HepG2 (cell line): ENCODE measurements around the gene SH2B2. TPM values are rescaled to one million over a fixed set of nuclear protein-coding genes. Genes with fewer than 3 reads are reported as not detected.

Experiments
- ATAD3A ChIP-seq: sonication (generic); formaldehyde crosslinking; IDR thresholded peaks from 2 replicates; pipeline ENCODE4 v1.4.0; 2020; ENCODE audit warnings: missing genetic modification reagents
- ATF7 ChIP-seq, 2 experiments: fragments of 450-650 bp in 1 of 2; sonication (generic) in 1 of 2; formaldehyde crosslinking in 1 of 2; IDR thresholded peaks; 2 replicates each; pipeline versions ENCODE4 v1.4.0 to v1.6.1; 2016 to 2020; ENCODE audit warnings: antibody characterized with exemption in 1 of 2, mild to moderate bottlenecking in 1 of 2, missing genetic modification reagents in 1 of 2
- CHCHD3 ChIP-seq: sonication (generic); formaldehyde crosslinking; IDR thresholded peaks from 2 replicates; pipeline ENCODE4 v1.8.0; 2022; ENCODE audit warnings: mild to moderate bottlenecking, missing genetic modification reagents, moderate library complexity
- FIP1L1 ChIP-seq: fragments of 200-400 bp; formaldehyde crosslinking; IDR thresholded peaks from 2 replicates; pipeline ENCODE4 v1.6.1; 2018; ENCODE audit warnings: low read depth, mild to moderate bottlenecking, low read length, moderate library complexity, borderline replicate concordance; ENCODE audit not compliant: insufficient read depth
- GATAD1 ChIP-seq: IDR thresholded peaks from 2 replicates; pipeline ENCODE4 v1.6.1; 2016; ENCODE audit warnings: missing genetic modification reagents, missing compliant biosample characterization
- HHEX ChIP-seq: IDR thresholded peaks from 2 replicates; pipeline ENCODE4 v1.6.1; 2016; ENCODE audit warnings: control low read depth
- KDM2A ChIP-seq: sonication (generic); formaldehyde crosslinking; IDR thresholded peaks from 2 replicates; pipeline ENCODE4 v1.4.0; 2020; ENCODE audit warnings: low read depth, missing genetic modification reagents, borderline replicate concordance
- KLF12 ChIP-seq: sonication (generic); formaldehyde crosslinking; IDR thresholded peaks from 2 replicates; pipeline ENCODE4 v1.4.0; 2020; ENCODE audit warnings: missing genetic modification reagents, borderline replicate concordance
- MIER2 ChIP-seq: IDR thresholded peaks from 2 replicates; pipeline ENCODE4 v1.6.1; 2016; ENCODE audit warnings: missing biosample characterization, missing genetic modification reagents
- RCOR2 ChIP-seq: IDR thresholded peaks from 2 replicates; pipeline ENCODE4 v1.6.1; 2016; ENCODE audit warnings: missing biosample characterization, missing genetic modification reagents
- SP4 ChIP-seq: sonication (generic); formaldehyde crosslinking; IDR thresholded peaks from 2 replicates; pipeline ENCODE4 v1.8.1; 2023; ENCODE audit warnings: mild to moderate bottlenecking, missing genetic modification reagents
- XRCC5 ChIP-seq: fragments of 200-400 bp; formaldehyde crosslinking; optimal IDR thresholded peaks from 2 replicates; pipeline ENCODE3; 2017; ENCODE audit warnings: mild to moderate bottlenecking, low read length
- YEATS4 ChIP-seq: sonication (generic); formaldehyde crosslinking; IDR thresholded peaks from 2 replicates; pipeline ENCODE4 v1.4.0; 2020; ENCODE audit warnings: missing genetic modification reagents, borderline replicate concordance
- ZKSCAN1 ChIP-seq: fragments of 150-350 bp; IDR thresholded peaks from 2 replicates; pipeline ENCODE4 v1.6.1; 2014; ENCODE audit warnings: low read length
- ZMAT3 ChIP-seq: sonication (generic); formaldehyde crosslinking; conservative IDR thresholded peaks from 2 replicates; pipeline ENCODE4 v1.7.0; 2021; ENCODE audit warnings: missing genetic modification reagents
- ZNF652 ChIP-seq: IDR thresholded peaks from 2 replicates; pipeline ENCODE4 v1.6.1; 2016; ENCODE audit warnings: low read depth, borderline replicate concordance
- ZNF737 ChIP-seq: sonication (generic); formaldehyde crosslinking; IDR thresholded peaks from 2 replicates; pipeline ENCODE4 v1.5.0; 2020; ENCODE audit warnings: missing genetic modification reagents, mild to moderate bottlenecking, borderline replicate concordance
- polyA plus RNA-seq, 8 experiments: library from polyadenylated mRNA; depleted of rRNA in 3 of 8; stranded (reverse) in 7 of 8; unstranded in 1 of 8; fragments of >200 nt; fragmentation: Illumina TruSeq in 4 of 8; extraction: Trizol in 4 of 8; gene quantifications; 2 replicates each; pipeline versions ENCODE4 v1.2.1 to v1.2.3, GENCODE V29; 2011 to 2016; ENCODE audit warnings: low read depth in 4 of 8, missing spikeins in 1 of 8, mixed read lengths in 1 of 8; ENCODE audit not compliant: insufficient read depth in 1 of 8
- total RNA-seq, 5 experiments: library from RNA; depleted of rRNA; stranded (reverse); fragments of >200 nt; fragmentation: Illumina TruSeq; extraction: Trizol; gene quantifications; 2 replicates each; pipeline ENCODE4 v1.2.3, GENCODE V29; 2016; ENCODE audit warnings: low read depth in 1 of 5
- TF ChIP-seq, protein P1 (sequence below): sonication (generic); formaldehyde crosslinking; IDR thresholded peaks from 2 replicates; pipeline ENCODE4 v1.4.0; 2020; ENCODE audit warnings: missing genetic modification reagents, borderline replicate concordance
- TF ChIP-seq, protein P2 (sequence below): sonication (generic); formaldehyde crosslinking; IDR thresholded peaks from 2 replicates; pipeline ENCODE4 v1.8.0; 2022; ENCODE audit warnings: missing genetic modification reagents, low read depth, mild to moderate bottlenecking, borderline replicate concordance
- TF ChIP-seq, protein P3 (sequence below): sonication (generic); formaldehyde crosslinking; IDR thresholded peaks from 2 replicates; pipeline ENCODE4 v1.5.0; 2020; ENCODE audit warnings: missing genetic modification reagents
- TF ChIP-seq, protein P4 (sequence below): IDR thresholded peaks from 2 replicates; pipeline ENCODE4 v1.6.1; 2016; ENCODE audit warnings: low read depth, control low read depth

Gene SH2B2
- total and polyA plus RNA-seq, 2 of the 13 experiments (the other 11 are each of a cell fraction or from before 2014, with no cell fraction given), result 0.46 to 1.3 TPM

DNA sequence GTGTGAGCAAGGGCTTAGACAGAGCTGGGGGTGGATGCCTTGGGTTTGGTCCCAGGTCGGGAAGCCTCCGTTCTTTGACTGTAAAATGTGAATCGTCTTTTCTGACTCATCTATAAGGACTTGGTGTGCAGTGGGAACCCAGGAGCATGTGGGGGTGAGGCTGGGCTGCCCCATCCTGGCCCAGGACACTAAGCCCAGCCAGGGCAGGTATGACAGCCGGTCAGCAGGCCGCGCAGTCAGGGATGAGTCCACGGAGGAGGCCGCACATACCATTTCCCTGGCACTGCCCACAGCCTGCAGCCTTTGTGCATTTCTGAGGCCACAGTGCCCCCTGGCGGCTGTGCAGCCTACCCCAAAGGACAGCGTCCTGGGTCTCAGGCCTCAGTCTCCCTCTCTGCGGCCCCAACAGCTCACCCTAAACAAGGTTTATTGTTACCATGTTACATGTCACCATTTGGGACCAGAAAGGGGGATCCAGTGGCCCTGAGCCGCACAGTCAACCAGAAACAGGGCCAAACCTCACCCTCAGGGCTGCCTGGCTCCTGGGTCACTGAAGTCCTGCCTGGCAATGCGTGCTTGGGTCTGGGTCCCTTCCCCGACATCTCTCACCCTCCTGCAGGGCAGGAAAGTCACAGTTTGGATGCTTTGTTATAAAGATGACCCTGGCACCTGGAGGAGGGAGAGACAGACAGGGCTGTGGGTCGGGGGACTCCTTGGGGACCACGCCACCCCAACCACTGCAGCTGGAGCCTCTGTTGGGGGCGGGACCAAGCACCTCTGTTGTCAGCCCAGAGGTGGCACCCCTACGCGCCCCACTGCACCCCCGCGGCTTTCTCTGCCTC lies 14.4 kb upstream of the SH2B2 start (continued):
- no peak for TF ChIP-seq YEATS4 (CRISPR knock-in tag)
- peak; percentile 72; the same call in 1 of the 2 replicates for TF ChIP-seq KDM2A (CRISPR knock-in tag)
- no peak; the same call in 1 of the 2 replicates for TF ChIP-seq ZKSCAN1
- no peak for TF ChIP-seq FIP1L1
- no peak for TF ChIP-seq ZNF737 (CRISPR knock-in tag)
- no peak for TF ChIP-seq HHEX
- no peak; the same call in 1 of the 2 replicates for TF ChIP-seq ZMAT3 (CRISPR knock-in tag)
- no peak for TF ChIP-seq KLF12 (CRISPR knock-in tag)
- TF ChIP-seq ATF7 (IDR thresholded peaks at IDR 0.05), result no peak
- TF ChIP-seq ATF7 (CRISPR knock-in tag; IDR thresholded peaks at IDR 0.05), result no peak
- TF ChIP-seq ATAD3A (CRISPR knock-in tag), result no peak
- no peak for TF ChIP-seq RCOR2
- TF ChIP-seq GATAD1 (CRISPR knock-in tag), result 0 out of 2 replicates have a peak, but pooled peaks have one; percentile 38
- TF ChIP-seq ZNF652 (CRISPR knock-in tag), result no peak
- no peak for TF ChIP-seq MIER2
- TF ChIP-seq, protein P1, sequence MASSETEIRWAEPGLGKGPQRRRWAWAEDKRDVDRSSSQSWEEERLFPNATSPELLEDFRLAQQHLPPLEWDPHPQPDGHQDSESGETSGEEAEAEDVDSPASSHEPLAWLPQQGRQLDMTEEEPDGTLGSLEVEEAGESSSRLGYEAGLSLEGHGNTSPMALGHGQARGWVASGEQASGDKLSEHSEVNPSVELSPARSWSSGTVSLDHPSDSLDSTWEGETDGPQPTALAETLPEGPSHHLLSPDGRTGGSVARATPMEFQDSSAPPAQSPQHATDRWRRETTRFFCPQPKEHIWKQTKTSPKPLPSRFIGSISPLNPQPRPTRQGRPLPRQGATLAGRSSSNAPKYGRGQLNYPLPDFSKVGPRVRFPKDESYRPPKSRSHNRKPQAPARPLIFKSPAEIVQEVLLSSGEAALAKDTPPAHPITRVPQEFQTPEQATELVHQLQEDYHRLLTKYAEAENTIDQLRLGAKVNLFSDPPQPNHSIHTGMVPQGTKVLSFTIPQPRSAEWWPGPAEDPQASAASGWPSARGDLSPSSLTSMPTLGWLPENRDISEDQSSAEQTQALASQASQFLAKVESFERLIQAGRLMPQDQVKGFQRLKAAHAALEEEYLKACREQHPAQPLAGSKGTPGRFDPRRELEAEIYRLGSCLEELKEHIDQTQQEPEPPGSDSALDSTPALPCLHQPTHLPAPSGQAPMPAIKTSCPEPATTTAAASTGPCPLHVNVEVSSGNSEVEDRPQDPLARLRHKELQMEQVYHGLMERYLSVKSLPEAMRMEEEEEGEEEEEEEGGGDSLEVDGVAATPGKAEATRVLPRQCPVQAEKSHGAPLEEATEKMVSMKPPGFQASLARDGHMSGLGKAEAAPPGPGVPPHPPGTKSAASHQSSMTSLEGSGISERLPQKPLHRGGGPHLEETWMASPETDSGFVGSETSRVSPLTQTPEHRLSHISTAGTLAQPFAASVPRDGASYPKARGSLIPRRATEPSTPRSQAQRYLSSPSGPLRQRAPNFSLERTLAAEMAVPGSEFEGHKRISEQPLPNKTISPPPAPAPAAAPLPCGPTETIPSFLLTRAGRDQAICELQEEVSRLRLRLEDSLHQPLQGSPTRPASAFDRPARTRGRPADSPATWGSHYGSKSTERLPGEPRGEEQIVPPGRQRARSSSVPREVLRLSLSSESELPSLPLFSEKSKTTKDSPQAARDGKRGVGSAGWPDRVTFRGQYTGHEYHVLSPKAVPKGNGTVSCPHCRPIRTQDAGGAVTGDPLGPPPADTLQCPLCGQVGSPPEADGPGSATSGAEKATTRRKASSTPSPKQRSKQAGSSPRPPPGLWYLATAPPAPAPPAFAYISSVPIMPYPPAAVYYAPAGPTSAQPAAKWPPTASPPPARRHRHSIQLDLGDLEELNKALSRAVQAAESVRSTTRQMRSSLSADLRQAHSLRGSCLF (CRISPR knock-in tag), result no peak
- TF ChIP-seq, protein P2, sequence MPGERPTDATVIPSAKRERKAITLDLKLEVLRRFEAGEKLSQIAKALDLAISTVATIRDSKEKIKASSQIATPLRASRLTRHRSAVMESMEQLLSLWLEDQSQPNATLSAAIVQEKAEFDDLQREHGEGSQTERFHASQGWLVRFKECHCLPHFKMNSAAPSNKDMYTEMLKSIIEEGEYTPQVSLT (CRISPR knock-in tag), result no peak
- no peak for TF ChIP-seq XRCC5
- TF ChIP-seq CHCHD3, result no peak
- TF ChIP-seq, protein P3, sequence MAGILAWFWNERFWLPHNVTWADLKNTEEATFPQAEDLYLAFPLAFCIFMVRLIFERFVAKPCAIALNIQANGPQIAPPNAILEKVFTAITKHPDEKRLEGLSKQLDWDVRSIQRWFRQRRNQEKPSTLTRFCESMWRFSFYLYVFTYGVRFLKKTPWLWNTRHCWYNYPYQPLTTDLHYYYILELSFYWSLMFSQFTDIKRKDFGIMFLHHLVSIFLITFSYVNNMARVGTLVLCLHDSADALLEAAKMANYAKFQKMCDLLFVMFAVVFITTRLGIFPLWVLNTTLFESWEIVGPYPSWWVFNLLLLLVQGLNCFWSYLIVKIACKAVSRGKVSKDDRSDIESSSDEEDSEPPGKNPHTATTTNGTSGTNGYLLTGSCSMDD (CRISPR knock-in tag), result no peak
- TF ChIP-seq SP4 (CRISPR knock-in tag), result 0 out of 2 replicates have a peak, but pooled peaks have one; percentile 26
- TF ChIP-seq, protein P4, sequence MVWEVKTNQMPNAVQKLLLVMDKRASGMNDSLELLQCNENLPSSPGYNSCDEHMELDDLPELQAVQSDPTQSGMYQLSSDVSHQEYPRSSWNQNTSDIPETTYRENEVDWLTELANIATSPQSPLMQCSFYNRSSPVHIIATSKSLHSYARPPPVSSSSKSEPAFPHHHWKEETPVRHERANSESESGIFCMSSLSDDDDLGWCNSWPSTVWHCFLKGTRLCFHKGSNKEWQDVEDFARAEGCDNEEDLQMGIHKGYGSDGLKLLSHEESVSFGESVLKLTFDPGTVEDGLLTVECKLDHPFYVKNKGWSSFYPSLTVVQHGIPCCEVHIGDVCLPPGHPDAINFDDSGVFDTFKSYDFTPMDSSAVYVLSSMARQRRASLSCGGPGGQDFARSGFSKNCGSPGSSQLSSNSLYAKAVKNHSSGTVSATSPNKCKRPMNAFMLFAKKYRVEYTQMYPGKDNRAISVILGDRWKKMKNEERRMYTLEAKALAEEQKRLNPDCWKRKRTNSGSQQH (CRISPR knock-in tag), result 0 out of 2 replicates have a peak, but pooled peaks have one; percentile 21
